H54 (cell line): ENCODE data around the gene ZNF467.
A peak's percentile ranks its signal among the peaks of the same experiment; 100 is the strongest.

Experiments used
- DNase-seq: peaks from one replicate; pipeline ENCODE4 v3.0.0; 2011; ENCODE audit warnings: low spot score, mixed read lengths; ENCODE audit not compliant: insufficient read length
- FAIRE-seq: peaks from 3 replicates; lab custom pipeline; 2011; peaks lifted over from hg19 to GRCh38; lab: Jason Lieb, UNC
- POLR2A ChIP-seq: IDR thresholded peaks from 2 replicates; pipeline ENCODE4 v1.6.1; 2011; ENCODE audit warnings: low read depth, mild to moderate bottlenecking, low read length

The ZNF467 gene

GRCh38 chr7:149765399-149766121 lies 7.8 kb downstream of the ZNF467 start:
- TF ChIP-seq POLR2A: no peak
- FAIRE-seq: no peak
- DNase-seq: no peak

- no peak for FAIRE-seq
- no peak for DNase-seq
- no peak for TF ChIP-seq POLR2A
These were observed 8.6 kb downstream of the ZNF467 start for GRCh38 chr7:149764481-149765398.

- no peak for FAIRE-seq
- DNase-seq: no peak
These were observed 9.7 kb downstream of the ZNF467 start for GRCh38 chr7:149763563-149764240.

GRCh38 chr7:149762610-149763009 lies 10.8 kb downstream of the ZNF467 start:
- no peak for FAIRE-seq
- TF ChIP-seq POLR2A: no peak
- no peak for DNase-seq

More at GRCh38 chr7:149763563-149764240, 9.7 kb downstream of the ZNF467 start:
- no peak for TF ChIP-seq POLR2A

GRCh38 chr7:149762089-149762488 lies 11.3 kb downstream of the ZNF467 start:
- TF ChIP-seq POLR2A: no peak
- no peak for FAIRE-seq
- DNase-seq: no peak

- DNase-seq (no peak), FAIRE-seq (no peak)
- no peak for TF ChIP-seq POLR2A
These were observed 12.1 kb downstream of the ZNF467 start for GRCh38 chr7:149761307-149761706.

GRCh38 chr7:149760538-149760937 lies 12.8 kb downstream of the ZNF467 start:
- TF ChIP-seq POLR2A: no peak
- FAIRE-seq: no peak
- DNase-seq: no peak

- FAIRE-seq: no peak
- DNase-seq: no peak
- no peak for TF ChIP-seq POLR2A
These were observed 14.1 kb downstream of the ZNF467 start for GRCh38 chr7:149759093-149759860.

- no peak for FAIRE-seq
- peak; percentile 40 for DNase-seq
- TF ChIP-seq POLR2A: no peak
These were observed 19.8 kb downstream of the ZNF467 start for GRCh38 chr7:149753375-149754233.

GRCh38 chr7:149752646-149753045 lies 20.7 kb downstream of the ZNF467 start:
- FAIRE-seq: no peak
- no peak for TF ChIP-seq POLR2A
- no peak for DNase-seq

- DNase-seq (no peak), FAIRE-seq (no peak)
- no peak for TF ChIP-seq POLR2A
These were observed 22.2 kb downstream of the ZNF467 start for GRCh38 chr7:149751043-149751775.
